GM12873 (cell line): Measurements from ENCODE around the gene ADRB1.

Experiments
- CTCF ChIP-seq: IDR thresholded peaks from 2 replicates; pipeline ENCODE4 v1.5.1; 2012; ENCODE audit warnings: low read depth, mild to moderate bottlenecking, moderate library complexity, low read length, control low read depth; ENCODE audit not compliant: insufficient read depth; ENCODE audit errors: missing control alignments

The ADRB1 gene

DNA sequence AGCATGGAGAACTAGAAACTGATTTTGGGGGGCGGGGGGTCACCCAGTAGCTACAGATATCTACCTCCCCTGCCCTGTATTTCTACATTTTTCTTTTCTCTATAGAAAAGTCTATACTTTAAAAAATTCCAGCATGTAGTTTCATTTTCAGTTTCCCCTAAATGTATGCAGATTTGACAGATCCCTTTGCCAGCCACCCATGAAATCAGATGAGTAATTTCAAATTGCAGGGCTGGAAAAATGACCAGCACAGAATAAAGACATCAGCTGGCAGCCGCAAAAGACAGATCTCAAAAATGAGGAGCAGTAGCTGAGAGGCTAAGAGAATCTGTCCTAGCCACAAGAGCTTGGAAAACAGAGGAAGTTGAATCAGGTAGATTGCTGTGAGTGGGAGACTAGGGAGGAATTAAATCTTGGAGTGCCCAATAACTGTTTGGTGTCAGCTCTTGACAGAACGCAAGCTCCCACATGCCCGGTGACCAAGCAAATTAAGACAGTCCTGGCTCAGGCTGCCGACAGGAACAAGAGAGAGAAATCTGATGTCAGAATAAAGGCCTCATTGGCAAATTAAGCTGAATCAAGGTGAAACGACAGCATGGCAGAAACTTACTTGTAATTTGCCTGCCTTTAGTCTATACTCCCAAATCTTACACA lies 24.5 kb downstream of the ADRB1 start:
- no peak for TF ChIP-seq CTCF

- no peak for TF ChIP-seq CTCF
Observed at GRCh38 chr10:114070710-114071109, 27.0 kb downstream of the ADRB1 start.

GRCh38 chr10:114071178-114071577 lies 27.5 kb downstream of the ADRB1 start:
- no peak for TF ChIP-seq CTCF

- no peak for TF ChIP-seq CTCF
Observed at GRCh38 chr10:114073395-114074186, 29.9 kb downstream of the ADRB1 start.

DNA sequence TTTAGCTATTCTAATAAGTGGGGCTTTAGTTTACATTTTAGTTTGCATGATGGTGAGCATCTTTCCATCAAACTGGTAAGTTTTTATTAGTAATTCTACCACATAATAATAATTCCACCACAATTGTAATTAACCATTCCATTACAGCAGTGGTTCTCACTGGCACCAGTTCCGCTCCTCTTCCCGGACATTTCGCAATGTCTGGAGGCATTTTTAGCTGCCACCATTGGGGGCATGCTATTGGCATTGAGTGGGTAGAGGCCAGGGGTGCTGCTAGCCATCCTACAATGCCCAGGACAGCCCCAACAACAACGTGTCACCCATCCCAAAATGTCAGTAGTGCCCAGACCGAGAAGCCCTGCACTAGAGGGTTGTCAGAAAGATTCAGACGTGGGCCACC lies 31.4 kb downstream of the ADRB1 start:
- TF ChIP-seq CTCF = no peak

DNA sequence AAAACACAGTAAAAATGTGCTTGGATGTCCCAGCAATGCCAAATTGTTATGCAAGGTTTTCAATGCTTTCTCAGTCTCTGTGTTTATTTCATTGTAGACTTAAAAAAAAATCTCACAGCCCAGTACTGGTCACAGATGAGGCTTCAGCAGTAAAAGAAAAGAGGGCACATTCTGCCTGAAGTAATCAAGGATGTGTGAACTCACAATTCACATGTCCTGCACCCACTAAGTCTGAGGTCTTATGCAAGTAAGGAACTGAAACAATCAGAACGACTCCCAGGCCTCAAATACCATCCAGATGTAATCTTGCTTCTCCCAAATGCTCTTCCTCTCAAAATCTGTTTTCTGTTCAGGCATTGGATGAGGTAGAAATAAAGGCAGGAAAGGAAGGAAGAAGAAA lies 33.7 kb downstream of the ADRB1 start:
- TF ChIP-seq CTCF = no peak

DNA sequence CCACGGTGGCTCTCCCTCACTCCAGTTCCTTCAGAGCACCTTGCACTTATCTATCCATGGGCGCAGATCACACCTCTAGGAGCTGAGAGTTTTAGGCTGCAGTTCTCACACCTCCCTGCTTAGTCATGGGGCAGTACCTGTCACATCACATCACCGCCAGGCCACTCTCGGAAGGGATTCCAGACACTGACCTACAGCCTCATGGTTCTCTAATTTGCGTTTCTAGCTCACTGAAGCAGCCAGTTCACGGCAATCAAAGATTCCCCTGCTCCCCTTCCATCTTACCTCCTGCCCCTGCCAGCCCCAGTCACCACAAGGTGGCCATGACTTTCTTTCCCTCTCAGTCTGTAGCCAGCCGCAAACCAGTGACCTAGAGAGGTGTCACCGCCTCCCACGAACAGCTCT lies 34.2 kb downstream of the ADRB1 start:
- peak; percentile 8 for TF ChIP-seq CTCF
